Activated CD4-positive, alpha-beta T cell treated with anti-CD3 and anti-CD28 coated beads for 24 hours (primary cell): ENCODE data around the gene ASB10.

Experiments
- DNase-seq, 2 donors: peaks; one replicate each; pipeline ENCODE4 v3.0.0-alpha.2; 2020; ENCODE audit warnings: low read depth in 2 of 2

ASB10 gene

DNA sequence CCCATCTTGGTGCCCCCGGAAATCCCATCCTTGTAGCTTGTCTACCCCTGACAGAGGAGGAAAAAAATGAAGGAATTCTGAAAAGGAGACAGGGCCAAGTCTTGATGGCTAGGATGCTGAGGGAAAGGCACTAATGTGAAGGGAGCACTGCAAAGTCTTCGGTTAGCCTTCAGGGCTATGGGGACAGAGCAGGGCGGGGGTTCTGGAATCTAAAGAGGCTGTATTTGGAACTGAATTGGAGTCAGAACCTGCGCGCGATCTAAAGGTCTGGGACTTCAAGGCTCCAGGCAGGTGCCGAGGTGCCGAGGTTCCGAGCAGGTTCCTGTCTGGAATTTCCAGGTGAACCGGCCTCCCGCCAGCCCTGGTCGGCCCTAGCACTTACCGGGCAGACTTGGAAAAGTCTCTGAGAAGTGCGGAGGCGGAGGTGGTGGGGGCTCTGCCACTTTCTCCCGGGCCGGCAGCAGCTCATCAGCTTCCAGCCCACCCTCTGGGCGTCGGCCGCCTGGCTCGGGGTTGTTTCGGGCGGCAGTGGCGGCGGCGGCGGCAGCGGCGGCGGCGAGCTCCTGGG is 20.3 kb downstream of the ASB10 start:
- DNase-seq: no peak

- DNase-seq: no peak
Measured at GRCh38 chr7:151161757-151162156, 25.3 kb downstream of the ASB10 start.

- DNase-seq: no peak
Measured at GRCh38 chr7:151157645-151158329, 29.3 kb downstream of the ASB10 start.

DNA sequence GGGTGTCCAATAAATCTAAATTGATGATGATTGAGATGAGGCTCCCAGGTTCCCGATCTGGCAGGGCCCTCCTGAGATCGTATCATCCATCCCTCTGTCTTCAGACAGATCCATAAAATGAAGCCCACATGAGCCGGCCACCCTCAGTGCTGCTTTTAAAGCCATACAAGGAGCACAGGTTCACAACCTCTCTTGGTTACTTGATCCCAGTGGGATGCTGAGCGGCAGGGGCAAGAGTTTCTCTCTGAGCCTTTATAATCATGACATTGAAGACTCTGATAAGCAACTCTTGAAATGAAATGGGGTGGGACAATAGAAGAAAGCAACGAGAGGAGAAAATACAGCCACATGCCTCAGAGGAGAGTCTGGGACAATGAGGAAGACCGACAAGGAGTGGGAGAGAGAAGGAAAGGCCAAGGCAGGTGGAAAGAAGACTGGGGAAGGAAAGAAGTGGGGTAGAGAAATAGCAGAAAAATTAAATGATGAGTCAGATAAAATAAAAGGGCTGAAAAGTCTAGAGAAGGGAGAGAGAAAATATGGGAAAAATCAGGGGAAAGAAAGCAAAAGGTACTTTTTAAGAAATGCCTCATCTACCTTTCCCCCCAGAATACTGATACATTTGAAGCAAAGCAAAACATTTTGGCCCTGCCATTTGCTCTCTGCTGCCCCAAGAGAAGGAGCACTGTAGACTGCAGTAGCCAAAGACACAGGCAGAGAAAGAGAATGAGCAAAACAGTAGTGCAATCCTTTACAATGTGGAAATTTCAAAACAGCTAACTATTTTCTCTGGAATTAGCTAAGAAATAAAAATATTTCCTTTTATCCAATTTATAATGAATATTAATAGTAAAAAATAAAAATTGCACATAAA is 34.2 kb downstream of the ASB10 start:
- no peak for DNase-seq

DNA sequence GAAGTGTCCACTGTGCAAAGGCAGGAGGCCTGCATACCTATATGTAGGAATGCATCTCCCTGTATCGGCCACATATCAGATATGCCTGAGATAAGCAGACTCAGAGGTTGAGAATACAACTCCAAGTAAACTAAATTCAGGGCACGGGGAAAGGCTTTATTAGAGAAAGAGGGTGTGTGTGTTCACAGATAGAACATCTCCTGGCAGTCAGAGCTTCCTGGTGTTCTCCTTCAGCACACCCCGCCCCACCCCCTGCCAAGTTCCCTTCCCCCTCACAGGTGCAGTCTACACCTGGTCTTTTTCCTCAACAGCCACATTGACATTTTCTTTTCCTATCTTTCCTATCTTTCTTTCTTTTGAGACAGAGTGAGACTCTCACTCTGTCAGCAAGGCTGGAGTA is 36.7 kb downstream of the ASB10 start:
- no peak for DNase-seq

DNA sequence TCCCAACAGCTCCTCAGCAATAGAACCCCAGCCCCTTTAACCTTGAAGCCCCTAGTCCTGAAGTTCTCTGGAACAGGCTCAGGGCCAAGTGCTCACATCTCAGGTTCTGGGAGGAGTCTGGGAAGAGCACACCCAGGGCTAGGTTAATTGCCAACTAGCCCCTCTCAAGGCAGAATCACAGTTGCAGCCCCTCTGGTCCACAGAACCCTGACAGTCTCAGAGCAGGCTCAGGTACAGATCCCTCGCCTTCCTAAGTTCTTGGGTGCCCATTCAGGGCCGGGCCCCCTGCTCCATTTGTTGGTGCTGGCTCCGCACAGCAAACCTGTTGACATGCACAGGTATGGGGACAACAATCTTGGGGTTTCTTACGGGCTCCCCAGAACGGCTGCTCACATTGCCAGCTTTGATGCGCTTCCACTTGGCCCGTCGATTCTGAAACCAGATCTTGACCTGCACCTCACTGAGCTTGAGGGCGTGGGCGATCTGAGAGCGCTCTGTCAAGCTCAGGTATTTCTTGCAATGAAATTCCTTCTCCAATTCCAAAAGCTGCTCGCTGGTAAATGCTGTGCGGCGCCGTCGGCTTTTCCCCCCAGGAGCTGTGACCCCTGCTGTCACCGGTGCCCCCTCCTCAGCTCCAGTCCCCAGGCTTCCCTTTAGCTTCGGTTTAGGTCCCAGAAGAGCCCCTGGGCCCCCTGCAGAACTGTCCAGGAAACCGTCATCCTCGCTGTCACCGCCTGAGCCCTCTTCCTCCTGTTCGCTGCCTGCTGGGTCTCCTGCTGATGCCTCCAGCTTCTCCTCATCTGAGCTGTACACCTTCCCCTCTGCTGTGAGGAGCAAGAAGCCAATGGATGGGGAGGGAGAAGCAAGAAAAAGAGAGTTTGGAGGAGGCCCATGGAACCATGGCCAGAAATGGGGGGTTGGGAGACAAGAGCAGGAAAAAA is 38.5 kb downstream of the ASB10 start:
- no peak for DNase-seq

DNA sequence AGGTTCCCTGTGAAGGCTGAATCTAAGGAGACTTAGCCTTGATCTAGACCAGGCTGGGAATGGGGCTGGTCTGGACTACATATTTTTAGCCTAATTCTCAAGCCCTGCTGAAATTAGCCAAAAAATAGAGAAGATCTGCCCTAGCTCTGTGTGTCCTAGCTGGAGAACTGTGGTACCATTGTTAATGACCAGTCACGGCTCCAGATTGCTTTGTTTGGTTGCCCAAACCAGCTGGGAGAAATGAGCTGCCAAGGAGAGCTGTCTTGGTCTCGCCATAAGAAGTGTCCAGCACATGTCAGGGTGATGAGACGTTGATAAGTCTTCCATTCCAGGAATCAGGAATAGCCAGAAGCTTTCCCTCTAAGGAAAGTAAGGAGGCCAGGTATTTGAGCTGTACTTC is 40.3 kb downstream of the ASB10 start:
- no peak for DNase-seq

DNA sequence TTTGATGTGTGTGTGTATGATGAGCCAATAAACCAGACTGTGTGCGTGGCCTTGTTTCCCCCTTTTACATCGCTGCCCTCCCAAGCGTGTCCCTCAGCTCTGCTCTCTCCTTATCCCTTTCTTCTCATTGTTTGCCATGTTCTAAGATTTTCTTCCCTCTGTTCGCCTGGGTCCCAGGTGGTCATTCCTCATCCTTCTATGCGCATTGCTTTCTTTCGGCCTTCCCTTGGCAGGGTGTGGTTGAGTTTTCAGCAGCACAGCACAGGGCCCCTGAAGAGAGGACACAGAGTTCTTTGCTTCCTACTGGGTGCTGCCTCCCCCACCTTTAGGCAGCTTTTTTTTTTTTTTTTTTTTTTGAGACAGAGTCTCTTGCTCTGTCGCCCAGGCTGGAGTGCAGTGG is 42.7 kb downstream of the ASB10 start:
- no peak for DNase-seq

- DNase-seq: no peak
Measured at GRCh38 chr7:151143261-151144015, 43.6 kb downstream of the ASB10 start.

DNA sequence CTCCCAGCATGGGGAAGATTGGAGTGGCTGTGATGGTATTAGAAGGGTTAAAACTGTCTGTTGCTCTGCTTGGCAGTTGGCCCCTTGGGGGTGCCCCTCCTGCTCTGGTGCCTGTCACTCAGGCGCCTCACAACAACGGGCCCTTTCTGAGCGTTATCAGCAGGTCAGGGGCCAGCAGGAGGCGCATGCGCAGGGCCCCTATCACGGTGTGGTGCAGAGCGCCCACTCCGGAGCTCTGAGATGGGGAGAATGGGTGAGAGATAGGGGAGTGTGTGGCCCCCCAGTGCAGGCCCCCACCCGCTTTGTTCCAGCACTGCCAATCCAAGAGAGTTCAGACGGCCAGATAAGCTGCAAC is 44.4 kb downstream of the ASB10 start:
- DNase-seq: no peak

- no peak for DNase-seq
Measured at GRCh38 chr7:151141855-151142685, 45.0 kb downstream of the ASB10 start.

DNA sequence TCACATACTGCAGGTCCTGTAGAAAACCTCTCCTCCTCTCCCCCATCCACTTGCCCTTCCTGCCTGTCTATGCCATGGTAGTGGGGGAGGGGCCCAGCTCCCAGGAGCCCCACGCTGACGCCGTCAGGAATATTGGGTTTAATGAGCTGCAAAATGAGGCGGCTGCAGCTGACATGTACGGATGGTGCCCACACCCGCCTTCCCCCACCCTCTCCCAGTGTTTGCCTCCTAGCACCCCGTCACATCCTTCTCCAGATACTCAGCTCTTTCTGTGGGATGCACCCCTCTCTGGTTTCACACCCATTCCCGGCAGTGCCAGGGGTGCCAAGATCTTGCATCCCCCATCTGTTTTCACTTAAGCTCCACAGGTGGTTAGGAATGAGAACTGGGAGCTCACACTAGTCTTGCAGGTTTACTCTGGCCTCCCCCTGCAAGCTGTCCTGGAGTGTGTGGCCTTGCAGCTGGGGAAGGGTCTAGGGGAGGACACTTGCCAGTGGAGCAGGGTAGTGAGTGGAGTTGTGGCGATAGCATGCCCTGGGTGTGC is 45.7 kb downstream of the ASB10 start:
- no peak for DNase-seq

- DNase-seq: no peak
Measured at GRCh38 chr7:151140826-151141225, 46.2 kb downstream of the ASB10 start.

DNA sequence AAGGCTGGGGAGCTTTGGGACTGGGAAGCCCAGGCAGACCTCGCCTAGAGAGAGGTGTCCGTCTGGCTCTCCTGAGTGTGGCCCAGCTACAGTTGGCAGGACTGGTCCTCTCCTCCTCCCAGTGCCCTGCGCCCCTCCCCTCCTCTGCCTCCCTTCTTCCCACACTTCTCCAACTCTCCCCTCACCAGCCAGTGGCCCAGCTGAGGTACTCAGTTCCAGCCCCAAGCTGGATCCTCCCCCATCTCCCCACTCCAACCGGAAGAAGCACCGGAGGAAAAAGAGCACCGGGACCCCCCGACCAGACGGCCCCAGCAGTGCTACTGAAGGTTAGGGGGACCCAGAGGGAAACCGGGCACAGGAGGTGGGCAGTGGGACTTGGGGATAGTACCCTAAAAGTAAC is 47.3 kb downstream of the ASB10 start:
- no peak for DNase-seq

DNA sequence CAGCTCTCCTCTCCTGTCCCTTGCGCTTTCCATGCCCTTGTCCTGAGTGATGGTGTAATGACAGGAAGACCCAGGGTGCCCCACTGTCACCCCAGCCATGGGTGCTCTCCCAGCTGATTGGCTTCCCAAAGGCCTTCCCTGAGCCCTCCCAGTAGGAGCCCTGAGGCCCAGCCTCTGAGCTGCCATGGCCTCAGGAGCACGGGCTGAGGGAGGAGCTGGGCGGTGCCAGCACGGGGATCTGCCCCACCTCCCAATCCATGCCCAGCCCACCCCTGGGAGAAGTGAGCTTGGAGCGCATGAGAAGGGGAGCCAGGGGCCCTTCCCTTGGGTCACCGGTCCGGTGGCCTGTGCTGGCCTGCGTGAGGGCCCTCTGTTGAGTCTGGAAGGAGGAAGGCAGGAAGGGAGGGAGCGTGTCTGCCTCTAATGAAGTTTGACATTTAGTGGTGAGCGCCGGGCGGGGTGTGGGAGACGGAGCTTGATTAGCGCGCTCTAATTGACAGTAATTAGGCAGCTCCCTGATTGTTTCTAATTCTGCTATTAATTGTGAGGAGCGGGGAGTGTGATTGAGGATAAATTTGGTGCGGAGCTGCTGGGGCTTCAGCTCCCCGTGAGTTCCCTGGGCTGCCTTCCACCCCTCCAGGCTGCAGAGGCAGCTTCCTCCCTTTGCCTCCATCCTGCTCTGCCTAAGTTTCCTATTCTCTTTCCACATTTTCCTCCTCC is 47.8 kb downstream of the ASB10 start:
- no peak for DNase-seq

DNA sequence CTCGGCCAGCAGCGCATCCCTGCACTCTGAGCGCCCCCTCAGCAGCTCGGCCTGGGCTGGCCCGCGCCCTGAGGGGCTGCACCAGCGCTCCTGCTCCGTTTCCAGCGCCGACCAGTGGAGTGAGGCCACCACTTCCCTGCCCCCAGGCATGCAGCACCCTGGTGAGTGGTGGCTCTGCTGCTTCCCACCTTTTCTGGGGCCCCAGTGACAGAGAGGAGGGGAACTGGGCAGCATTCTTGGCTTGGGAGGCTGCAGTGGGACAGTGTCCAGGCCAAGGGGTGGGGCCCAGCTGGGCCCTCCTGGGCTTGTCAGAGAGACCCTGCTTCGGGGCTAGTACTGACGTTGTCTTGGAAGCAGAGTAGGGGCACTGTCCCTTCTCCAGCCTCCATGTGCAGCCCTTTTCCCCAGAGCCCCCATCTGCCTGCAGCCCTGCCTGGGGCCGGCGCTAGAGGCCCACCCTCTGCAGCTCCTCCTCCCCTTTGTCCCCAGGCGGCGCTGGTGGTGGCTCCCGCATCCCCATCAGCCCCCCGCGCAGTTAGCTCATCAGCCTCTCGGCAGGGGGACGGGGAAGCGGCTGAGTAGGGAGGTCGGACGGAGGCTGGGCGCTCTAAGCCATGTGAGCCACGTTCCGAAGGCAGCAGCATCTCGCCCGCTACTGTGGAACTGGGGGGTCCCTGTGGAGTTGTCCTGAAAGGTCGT is 48.7 kb downstream of the ASB10 start:
- DNase-seq: no peak

DNA sequence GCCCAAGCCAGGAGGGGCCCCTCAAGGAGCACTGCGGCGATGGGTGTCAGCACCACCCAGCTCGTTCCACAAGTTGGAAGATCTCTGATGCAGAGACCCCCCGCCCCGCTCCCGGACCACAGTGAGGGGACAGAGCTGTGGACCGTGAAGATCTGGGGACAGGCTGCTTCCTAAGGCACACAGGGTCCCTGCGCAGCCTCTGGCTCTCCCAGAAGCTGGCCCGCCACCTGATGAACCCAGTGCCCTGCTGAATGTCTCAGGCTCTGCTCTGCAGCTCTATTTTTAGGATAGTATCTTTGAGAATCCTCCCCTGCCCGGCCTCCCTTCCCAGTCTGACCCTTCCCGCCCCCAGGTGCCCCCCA is 49.3 kb downstream of the ASB10 start:
- no peak for DNase-seq

- DNase-seq: no peak
Measured at GRCh38 chr7:151137076-151137675, 49.9 kb downstream of the ASB10 start.
